DMS53 treated with DMSO at 0.1 percent for 48 hours (cell line): Measurements from ENCODE around the gene DISP3.

ENCODE experiments used
- DNase-seq: peaks from one replicate; lab custom pipeline; 2025; ENCODE audit not compliant: unreplicated experiment; lab: John Stamatoyannopoulos, UW

The DISP3 gene

GRCh38 chr1:11478571-11479374 lies at the start of gene DISP3:
Gene DISP3, plus strand, starts transcription at chr1:11479155. Its CDS starts 21,838 bp downstream, at chr1:11500993.
- peak; percentile 33 for DNase-seq

GRCh38 chr1:11429226-11429625 lies 49.7 kb upstream of the DISP3 start:
- DNase-seq, result no peak

- DNase-seq, result no peak
Measured at GRCh38 chr1:11429935-11430334, 49.0 kb upstream of the DISP3 start.

- no peak for DNase-seq
Measured at GRCh38 chr1:11431941-11432507, 46.9 kb upstream of the DISP3 start.

GRCh38 chr1:11432526-11432925 lies 46.4 kb upstream of the DISP3 start:
- no peak for DNase-seq

GRCh38 chr1:11434501-11434900 lies 44.5 kb upstream of the DISP3 start:
- no peak for DNase-seq

GRCh38 chr1:11434926-11435325 lies 44.0 kb upstream of the DISP3 start:
- no peak for DNase-seq

- DNase-seq, result no peak
Measured at GRCh38 chr1:11438996-11439395, 40.0 kb upstream of the DISP3 start.

GRCh38 chr1:11441211-11441952 lies 37.6 kb upstream of the DISP3 start:
- no peak for DNase-seq

GRCh38 chr1:11443043-11443442 lies 35.9 kb upstream of the DISP3 start:
- DNase-seq, result no peak

- DNase-seq, result no peak
Measured at GRCh38 chr1:11443961-11444658, 34.8 kb upstream of the DISP3 start.

GRCh38 chr1:11444907-11445306 lies 34.0 kb upstream of the DISP3 start:
- DNase-seq, result no peak

- DNase-seq, result no peak
Measured at GRCh38 chr1:11447903-11448302, 31.1 kb upstream of the DISP3 start.

GRCh38 chr1:11448373-11449099 lies 30.4 kb upstream of the DISP3 start:
- no peak for DNase-seq

GRCh38 chr1:11449100-11449403 lies 29.9 kb upstream of the DISP3 start:
- DNase-seq, result no peak

- no peak for DNase-seq
Measured at GRCh38 chr1:11450310-11450709, 28.6 kb upstream of the DISP3 start.

GRCh38 chr1:11453742-11454491 lies 25.0 kb upstream of the DISP3 start:
- no peak for DNase-seq

- no peak for DNase-seq
Measured at GRCh38 chr1:11455967-11456570, 22.9 kb upstream of the DISP3 start.

GRCh38 chr1:11456965-11457364 lies 22.0 kb upstream of the DISP3 start:
- DNase-seq, result no peak

- no peak for DNase-seq
Measured at GRCh38 chr1:11458811-11459275, 20.1 kb upstream of the DISP3 start.
